Upper lobe of left lung (tissue), 6 donors: ENCODE data around the gene TPBGL. TPM values are rescaled to one million over a fixed set of nuclear protein-coding genes. Genes with fewer than 3 reads are reported as not detected.

Experiments used
- ATAC-seq, 2 donors: fragments of 200-7000 bp; cut with Tn5 transposase; one replicate each; pipeline ENCODE4 v1.9.1; 2022; ENCODE audit warnings: mild to moderate bottlenecking in 2 of 2, moderate library complexity in 2 of 2; ENCODE audit not compliant: low FRiP score in 2 of 2
- DNase-seq, 2 donors: peaks; one replicate each; pipeline ENCODE4 v3.0.0-alpha.2; 2019 to 2020
- H3K27ac ChIP-seq, 4 donors: fragments of 200-600 bp; sonication (generic); one replicate each; pipeline ENCODE4 v1.5.1; 2016 to 2019
- H3K27me3 ChIP-seq, 4 donors: fragments of 200-600 bp; sonication (generic); one replicate each; pipeline ENCODE4 v1.5.1; 2017 to 2019
- H3K36me3 ChIP-seq, 4 donors: fragments of 200-600 bp; sonication (generic); one replicate each; pipeline ENCODE4 v1.5.1; 2016 to 2019
- H3K4me1 ChIP-seq, 4 donors: fragments of 200-600 bp; sonication (generic); one replicate each; pipeline ENCODE4 v1.5.1; 2018 to 2019
- H3K4me3 ChIP-seq, 4 donors: fragments of 200-600 bp; sonication (generic); one replicate each; pipeline ENCODE4 v1.5.1; 2017 to 2019; ENCODE audit warnings: mild to moderate bottlenecking in 2 of 4, moderate library complexity in 1 of 4
- H3K9me3 ChIP-seq, 4 donors: fragments of 200-600 bp; sonication (generic); one replicate each; pipeline ENCODE4 v1.5.1; 2018 to 2019
- CTCF ChIP-seq, 6 experiments: fragments of 450-650 bp in 4 of 6; fragments of 200-600 bp in 2 of 6; sonication (generic) in 2 of 6; IDR thresholded peaks; one replicate each; pipeline ENCODE4 v1.5.1; 2016 to 2019; ENCODE audit warnings: antibody characterized with exemption in 6 of 6
- EP300 ChIP-seq, 4 donors: sonication (generic); formaldehyde crosslinking; IDR thresholded peaks; one replicate each; pipeline ENCODE4 v1.5.1; 2017; ENCODE audit warnings: antibody characterized with exemption in 4 of 4, control low read depth in 2 of 4
- POLR2A ChIP-seq, 4 donors: fragments of 450-650 bp; IDR thresholded peaks; one replicate each; pipeline ENCODE4 v1.5.1; 2016 to 2017; ENCODE audit warnings: antibody characterized with exemption in 4 of 4, mild to moderate bottlenecking in 2 of 4
- POLR2AphosphoS5 ChIP-seq, 2 donors: sonication (generic); formaldehyde crosslinking; IDR thresholded peaks; one replicate each; pipeline ENCODE4 v1.5.1; 2017; ENCODE audit warnings: antibody characterized with exemption in 2 of 2
- WGBS, 2 donors: methylation state at CpG; one replicate each; pipeline ENCODE4 v1.1.5; 2017 to 2018; 5-methylcytosine and 5-hydroxymethylcytosine counted together
- total RNA-seq, 6 donors: library from RNA; depleted of rRNA in 4 of 6; stranded (reverse); fragments of >200 nt in 4 of 6; gene quantifications; one replicate each; pipeline versions ENCODE4 v1.1.0 to v1.2.1, GENCODE V29; 2016 to 2021
- donor health status: DM: no; HTN: no; CAD: no; lungs with moderate emphysema.
- donor health status: DM: no; HTN: yes; CAD: no; lungs with severe emphysema.

Gene TPBGL
- total RNA-seq, 6 donors from 2014 or later: 0.22 to 0.94 (median 0.70) TPM; not detected in 2

GRCh38 chr11:75242722-75243600 lies 2.4 kb downstream of the TPBGL start:
- ATAC-seq (no peak), DNase-seq (no peak)
- no peaks in the 10 kb centered on the region for H3K9me3 ChIP-seq
- 82 to 84% methylated on average over 16 of the region's 16 CpGs for WGBS, 2 donors
- peaks cover 9 to 26% (median 17%) of the 10 kb centered on the region in 4 donors for H3K4me1 ChIP-seq
- H3K4me3 ChIP-seq: no peak overlapping the region
- peaks cover 0 to 34% (median 16%) of the 10 kb centered on the region in 4 donors for H3K27me3 ChIP-seq
- H3K36me3 ChIP-seq: no peaks in the 10 kb centered on the region
- TF ChIP-seq POLR2AphosphoS5 (IDR thresholded peaks at IDR 0.05): no peak
- no peak for TF ChIP-seq CTCF (IDR thresholded peaks at IDR 0.05)
- no peak for TF ChIP-seq EP300 (IDR thresholded peaks at IDR 0.05)
- no peak for TF ChIP-seq POLR2A (IDR thresholded peaks at IDR 0.05)
- no peak overlapping the region for H3K27ac ChIP-seq

- Histone ChIP-seq H3K36me3 (no peaks in the 10 kb centered on the region), H3K27me3 (peaks cover 0 to 34% (median 16%) of the 10 kb centered on the region in 4 donors), H3K4me3 (no peak overlapping the region), H3K4me1 (peaks cover 12 to 33% (median 17%) of the 10 kb centered on the region in 4 donors), H3K9me3 (no peaks in the 10 kb centered on the region), H3K27ac (no peak overlapping the region)
- DNase-seq: peak in 1 of 2 donors; percentile 17
- WGBS, 2 donors: 68 to 73% methylated on average over 10 of the region's 10 CpGs
- TF ChIP-seq EP300 (IDR thresholded peaks at IDR 0.05): no peak
- no peak for TF ChIP-seq CTCF (IDR thresholded peaks at IDR 0.05)
- no peak for TF ChIP-seq POLR2AphosphoS5 (IDR thresholded peaks at IDR 0.05)
- TF ChIP-seq POLR2A (IDR thresholded peaks at IDR 0.05): no peak
- ATAC-seq: no peak
These were observed 3.7 kb downstream of the TPBGL start for GRCh38 chr11:75244052-75244814.

GRCh38 chr11:75245356-75246005 lies 4.9 kb downstream of the TPBGL start:
- Histone ChIP-seq H3K36me3 (no peaks in the 10 kb centered on the region), H3K4me1 (peaks cover 7 to 27% (median 13%) of the 10 kb centered on the region in 4 donors), H3K27me3 (peaks cover 0 to 23% (median 11%) of the 10 kb centered on the region in 4 donors), H3K27ac (no peak overlapping the region), H3K4me3 (no peak overlapping the region), H3K9me3 (no peaks in the 10 kb centered on the region)
- no peak for ATAC-seq
- no peak for TF ChIP-seq CTCF (IDR thresholded peaks at IDR 0.05)
- no peak for TF ChIP-seq EP300 (IDR thresholded peaks at IDR 0.05)
- 71 to 80% methylated on average over 5 of the region's 5 CpGs for WGBS, 2 donors
- DNase-seq: peak in 1 of 2 donors; percentile 8

GRCh38 chr11:75246006-75246670 lies 5.6 kb downstream of the TPBGL start:
- Histone ChIP-seq H3K36me3 (no peaks in the 10 kb centered on the region), H3K4me3 (no peak overlapping the region), H3K9me3 (no peaks in the 10 kb centered on the region), H3K27me3 (peaks cover 0 to 17% (median 8%) of the 10 kb centered on the region in 4 donors), H3K4me1 (peaks cover 3 to 21% (median 7%) of the 10 kb centered on the region in 4 donors), H3K27ac (no peak overlapping the region)
- ATAC-seq: no peak
- no peak for DNase-seq
- no peak for TF ChIP-seq EP300 (IDR thresholded peaks at IDR 0.05)
- TF ChIP-seq POLR2AphosphoS5 (IDR thresholded peaks at IDR 0.05): no peak
- TF ChIP-seq POLR2A (IDR thresholded peaks at IDR 0.05): no peak
- WGBS, 2 donors: 58 to 68% methylated on average over 6 to 7 of the region's 7 CpGs
